HCT116 (cell line): ENCODE data around the gene GNA15.

Source experiments
- POLR2A ChIP-seq: IDR thresholded peaks from 2 replicates; pipeline ENCODE4 v1.7.0; 2011; ENCODE audit warnings: borderline replicate concordance; ENCODE audit not compliant: insufficient read depth, insufficient read length; ENCODE audit errors: extremely low read depth
- TF ChIP-seq, protein P1 (sequence below), 3 experiments: fragments of 200-600 bp in 1 of 3; sonication (generic) in 1 of 3; IDR thresholded peaks in 2 of 3; conservative IDR thresholded peaks in 1 of 3; 2 replicates each; pipeline ENCODE4 v1.5.1; 2012 to 2017; ENCODE audit warnings: low read depth in 2 of 3, low read length in 2 of 3, antibody characterized with exemption in 1 of 3, borderline replicate concordance in 1 of 3, control low read depth in 1 of 3, mild to moderate bottlenecking in 1 of 3, mixed read lengths in 1 of 3, mixed run types in 1 of 3, moderate library complexity in 1 of 3; ENCODE audit not compliant: insufficient read depth in 1 of 3

DNA sequence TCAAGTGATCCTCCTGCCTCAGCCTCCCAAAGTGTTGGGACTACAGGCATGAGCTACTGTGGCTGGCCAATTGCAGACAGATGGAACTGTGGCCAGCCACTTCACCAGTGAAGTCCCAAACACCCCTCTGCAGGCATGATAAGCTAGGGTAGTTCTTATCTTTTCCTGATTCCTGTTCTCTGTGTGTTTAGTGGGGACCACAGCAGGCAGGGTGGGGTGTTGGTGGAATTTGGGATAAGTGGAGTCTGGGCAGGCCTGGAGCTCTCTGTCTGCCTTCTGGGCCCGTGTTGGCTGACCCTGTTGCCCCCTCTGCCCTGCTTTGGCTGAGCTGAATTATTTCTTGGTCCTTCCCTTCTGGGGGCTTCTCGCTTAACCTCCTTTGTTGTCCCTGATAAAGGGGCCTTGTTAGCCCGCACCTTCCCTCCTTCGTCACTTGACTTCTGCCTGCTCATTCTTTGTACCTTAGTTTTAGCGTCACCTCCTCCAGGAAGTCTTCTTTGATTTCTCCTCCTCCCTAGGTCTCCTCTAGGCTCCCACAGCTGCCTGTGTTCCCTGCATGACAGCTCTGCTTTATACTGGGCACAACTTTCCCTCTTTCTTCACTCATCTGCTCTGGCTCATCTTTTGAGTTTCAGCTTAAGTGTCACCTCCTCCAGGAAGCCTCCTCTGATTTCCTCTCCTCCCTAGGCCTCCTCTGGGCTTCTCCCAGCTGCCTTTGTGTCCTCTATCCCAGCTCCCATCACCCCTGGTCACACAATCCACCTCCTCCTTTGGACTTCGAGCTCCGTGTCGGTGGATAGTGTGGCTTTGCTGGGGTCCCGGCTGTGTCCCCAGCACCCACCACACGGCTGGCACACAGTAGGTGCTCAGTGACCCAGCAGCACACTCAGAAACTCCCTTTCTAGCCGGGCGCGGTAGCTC, 48.1 kb downstream of the GNA15 start:
- TF ChIP-seq, protein P1, sequence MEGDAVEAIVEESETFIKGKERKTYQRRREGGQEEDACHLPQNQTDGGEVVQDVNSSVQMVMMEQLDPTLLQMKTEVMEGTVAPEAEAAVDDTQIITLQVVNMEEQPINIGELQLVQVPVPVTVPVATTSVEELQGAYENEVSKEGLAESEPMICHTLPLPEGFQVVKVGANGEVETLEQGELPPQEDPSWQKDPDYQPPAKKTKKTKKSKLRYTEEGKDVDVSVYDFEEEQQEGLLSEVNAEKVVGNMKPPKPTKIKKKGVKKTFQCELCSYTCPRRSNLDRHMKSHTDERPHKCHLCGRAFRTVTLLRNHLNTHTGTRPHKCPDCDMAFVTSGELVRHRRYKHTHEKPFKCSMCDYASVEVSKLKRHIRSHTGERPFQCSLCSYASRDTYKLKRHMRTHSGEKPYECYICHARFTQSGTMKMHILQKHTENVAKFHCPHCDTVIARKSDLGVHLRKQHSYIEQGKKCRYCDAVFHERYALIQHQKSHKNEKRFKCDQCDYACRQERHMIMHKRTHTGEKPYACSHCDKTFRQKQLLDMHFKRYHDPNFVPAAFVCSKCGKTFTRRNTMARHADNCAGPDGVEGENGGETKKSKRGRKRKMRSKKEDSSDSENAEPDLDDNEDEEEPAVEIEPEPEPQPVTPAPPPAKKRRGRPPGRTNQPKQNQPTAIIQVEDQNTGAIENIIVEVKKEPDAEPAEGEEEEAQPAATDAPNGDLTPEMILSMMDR (IDR thresholded peaks at IDR 0.05 in 2 of 3, conservative IDR thresholded peaks at IDR 0.05 in 1 of 3; ENCODE audit: borderline replicate concordance in 1 of 3, insufficient read depth in 1 of 3, low read depth in 2 of 3, low read length in 2 of 3), result no peak
- TF ChIP-seq POLR2A, result no peak
